Measurements from ENCODE around the gene DNM1. TPM values are rescaled to one million over a fixed set of nuclear protein-coding genes. Genes with fewer than 3 reads are reported as not detected.
A peak's percentile ranks its signal among the peaks of the same experiment; 100 is the strongest.

The DNM1 gene
- polyA plus RNA-seq, 1 of the 3 experiments (the other 2 are of a cell fraction), result 35.7 TPM

DNA sequence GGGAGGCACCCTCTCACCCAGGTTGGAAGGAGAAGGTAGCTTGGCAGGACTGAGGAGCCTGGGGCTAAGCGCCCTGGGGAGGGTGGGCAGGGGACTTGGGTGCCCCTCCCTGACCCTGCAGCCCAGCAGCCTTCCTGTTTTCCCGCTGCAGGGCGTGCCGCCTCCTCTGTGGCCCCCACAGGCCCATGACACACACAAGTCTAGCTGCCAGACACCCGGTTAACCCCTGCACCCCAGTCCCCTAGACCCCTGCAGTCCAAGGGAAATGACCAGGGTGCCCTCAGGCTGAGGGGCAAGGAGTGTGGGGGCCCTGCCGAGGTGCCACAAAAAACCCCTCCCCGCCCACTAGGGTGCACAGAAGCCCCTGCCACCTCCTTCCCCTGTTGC lies 39.6 kb downstream of the DNM1 start:
- POLR2A ChIA-PET, result no interaction called here
- CTCF ChIA-PET, result interaction anchor here (0.8 to 3.4 kb wide), 3 partner anchors 13 to 43 kb away, joined by 3 to 13 read pairs (median 3); no protein-coding TSS in a partner anchor
- no peak for DNase-seq
- Histone ChIP-seq H3K27ac (ENCODE audit: low read depth in 2 of 2, low read length in 1 of 2) (peak overlapping the region in 1 of 2 experiments; percentile 95; a peak in 2 of 4 replicates), H4K20me1 (ENCODE audit: insufficient read depth) (no peaks in the 10 kb centered on the region), H2AFZ (ENCODE audit: low read depth) (no peak overlapping the region), H3K4me2 (no peak overlapping the region), H3K9me2 (no peaks in the 10 kb centered on the region), H3K36me3 (replicated peaks in 1 of 2; ENCODE audit: control insufficient read depth in 1 of 2, insufficient read depth in 2 of 2, low read length in 1 of 2) (peaks cover 7 to 11% of the 10 kb centered on the region in 2 experiments), H3K4me3 (ENCODE audit: low read depth in 2 of 2, low read length in 1 of 2) (no peak overlapping the region), H3K9me3 (no peaks in the 10 kb centered on the region), H3K9ac (no peak overlapping the region), H3K79me2 (ENCODE audit: insufficient read depth) (no peaks in the 10 kb centered on the region), H3K4me1 (ENCODE audit: control insufficient read depth in 1 of 2, insufficient read depth in 2 of 2, low read depth in 1 of 2, low read length in 1 of 2) (peaks cover 21 to 39% of the 10 kb centered on the region in 2 experiments), H3K27me3 (ENCODE audit: insufficient read depth) (no peaks in the 10 kb centered on the region), H3F3A (replicated peaks; ENCODE audit: insufficient read depth) (no peaks in the 10 kb centered on the region)
- TF ChIP-seq RXRA (IDR thresholded peaks at IDR 0.05; ENCODE audit: borderline replicate concordance, low read depth) (no peak), EZH2phosphoT487 (IDR thresholded peaks at IDR 0.05; ENCODE audit: borderline replicate concordance, low read depth) (no peak), MXI1 (IDR thresholded peaks at IDR 0.05; ENCODE audit: low read depth, low read length) (no peak), FOXJ3 (CRISPR knock-in tag; IDR thresholded peaks at IDR 0.05) (no peak), FOSL2 (IDR thresholded peaks at IDR 0.05; ENCODE audit: borderline replicate concordance, low read depth) (no peak), SMC3 (IDR thresholded peaks at IDR 0.05; ENCODE audit: low read depth, low read length) (no peak)
- TF ChIP-seq, protein P1, sequence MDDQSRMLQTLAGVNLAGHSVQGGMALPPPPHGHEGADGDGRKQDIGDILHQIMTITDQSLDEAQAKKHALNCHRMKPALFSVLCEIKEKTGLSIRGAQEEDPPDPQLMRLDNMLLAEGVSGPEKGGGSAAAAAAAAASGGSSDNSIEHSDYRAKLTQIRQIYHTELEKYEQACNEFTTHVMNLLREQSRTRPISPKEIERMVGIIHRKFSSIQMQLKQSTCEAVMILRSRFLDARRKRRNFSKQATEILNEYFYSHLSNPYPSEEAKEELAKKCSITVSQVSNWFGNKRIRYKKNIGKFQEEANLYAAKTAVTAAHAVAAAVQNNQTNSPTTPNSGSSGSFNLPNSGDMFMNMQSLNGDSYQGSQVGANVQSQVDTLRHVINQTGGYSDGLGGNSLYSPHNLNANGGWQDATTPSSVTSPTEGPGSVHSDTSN (IDR thresholded peaks at IDR 0.05), result no peak
- TF ChIP-seq, protein P2, sequence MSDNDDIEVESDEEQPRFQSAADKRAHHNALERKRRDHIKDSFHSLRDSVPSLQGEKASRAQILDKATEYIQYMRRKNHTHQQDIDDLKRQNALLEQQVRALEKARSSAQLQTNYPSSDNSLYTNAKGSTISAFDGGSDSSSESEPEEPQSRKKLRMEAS (IDR thresholded peaks at IDR 0.05; ENCODE audit: low read depth), result no peak
- TF ChIP-seq, protein P3, sequence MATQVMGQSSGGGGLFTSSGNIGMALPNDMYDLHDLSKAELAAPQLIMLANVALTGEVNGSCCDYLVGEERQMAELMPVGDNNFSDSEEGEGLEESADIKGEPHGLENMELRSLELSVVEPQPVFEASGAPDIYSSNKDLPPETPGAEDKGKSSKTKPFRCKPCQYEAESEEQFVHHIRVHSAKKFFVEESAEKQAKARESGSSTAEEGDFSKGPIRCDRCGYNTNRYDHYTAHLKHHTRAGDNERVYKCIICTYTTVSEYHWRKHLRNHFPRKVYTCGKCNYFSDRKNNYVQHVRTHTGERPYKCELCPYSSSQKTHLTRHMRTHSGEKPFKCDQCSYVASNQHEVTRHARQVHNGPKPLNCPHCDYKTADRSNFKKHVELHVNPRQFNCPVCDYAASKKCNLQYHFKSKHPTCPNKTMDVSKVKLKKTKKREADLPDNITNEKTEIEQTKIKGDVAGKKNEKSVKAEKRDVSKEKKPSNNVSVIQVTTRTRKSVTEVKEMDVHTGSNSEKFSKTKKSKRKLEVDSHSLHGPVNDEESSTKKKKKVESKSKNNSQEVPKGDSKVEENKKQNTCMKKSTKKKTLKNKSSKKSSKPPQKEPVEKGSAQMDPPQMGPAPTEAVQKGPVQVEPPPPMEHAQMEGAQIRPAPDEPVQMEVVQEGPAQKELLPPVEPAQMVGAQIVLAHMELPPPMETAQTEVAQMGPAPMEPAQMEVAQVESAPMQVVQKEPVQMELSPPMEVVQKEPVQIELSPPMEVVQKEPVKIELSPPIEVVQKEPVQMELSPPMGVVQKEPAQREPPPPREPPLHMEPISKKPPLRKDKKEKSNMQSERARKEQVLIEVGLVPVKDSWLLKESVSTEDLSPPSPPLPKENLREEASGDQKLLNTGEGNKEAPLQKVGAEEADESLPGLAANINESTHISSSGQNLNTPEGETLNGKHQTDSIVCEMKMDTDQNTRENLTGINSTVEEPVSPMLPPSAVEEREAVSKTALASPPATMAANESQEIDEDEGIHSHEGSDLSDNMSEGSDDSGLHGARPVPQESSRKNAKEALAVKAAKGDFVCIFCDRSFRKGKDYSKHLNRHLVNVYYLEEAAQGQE (IDR thresholded peaks at IDR 0.05; ENCODE audit: low read depth, low read length), result no peak
- TF ChIP-seq, protein P4, sequence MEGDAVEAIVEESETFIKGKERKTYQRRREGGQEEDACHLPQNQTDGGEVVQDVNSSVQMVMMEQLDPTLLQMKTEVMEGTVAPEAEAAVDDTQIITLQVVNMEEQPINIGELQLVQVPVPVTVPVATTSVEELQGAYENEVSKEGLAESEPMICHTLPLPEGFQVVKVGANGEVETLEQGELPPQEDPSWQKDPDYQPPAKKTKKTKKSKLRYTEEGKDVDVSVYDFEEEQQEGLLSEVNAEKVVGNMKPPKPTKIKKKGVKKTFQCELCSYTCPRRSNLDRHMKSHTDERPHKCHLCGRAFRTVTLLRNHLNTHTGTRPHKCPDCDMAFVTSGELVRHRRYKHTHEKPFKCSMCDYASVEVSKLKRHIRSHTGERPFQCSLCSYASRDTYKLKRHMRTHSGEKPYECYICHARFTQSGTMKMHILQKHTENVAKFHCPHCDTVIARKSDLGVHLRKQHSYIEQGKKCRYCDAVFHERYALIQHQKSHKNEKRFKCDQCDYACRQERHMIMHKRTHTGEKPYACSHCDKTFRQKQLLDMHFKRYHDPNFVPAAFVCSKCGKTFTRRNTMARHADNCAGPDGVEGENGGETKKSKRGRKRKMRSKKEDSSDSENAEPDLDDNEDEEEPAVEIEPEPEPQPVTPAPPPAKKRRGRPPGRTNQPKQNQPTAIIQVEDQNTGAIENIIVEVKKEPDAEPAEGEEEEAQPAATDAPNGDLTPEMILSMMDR (IDR thresholded peaks at IDR 0.05), result no peak
- WGBS (ENCODE audit: low lambda C conversion rate), result 39% methylated on average over 3 of the region's 7 CpGs

Measured in SK-N-SH (cell line).